Cerebellar cortex (tissue), 1 donor: ENCODE results near the gene SPNS2.

Experiments used
- DNase-seq: peaks from one replicate; pipeline ENCODE4 v3.0.0-alpha.2; 2015; ENCODE audit warnings: low spot score

The SPNS2 gene

DNA sequence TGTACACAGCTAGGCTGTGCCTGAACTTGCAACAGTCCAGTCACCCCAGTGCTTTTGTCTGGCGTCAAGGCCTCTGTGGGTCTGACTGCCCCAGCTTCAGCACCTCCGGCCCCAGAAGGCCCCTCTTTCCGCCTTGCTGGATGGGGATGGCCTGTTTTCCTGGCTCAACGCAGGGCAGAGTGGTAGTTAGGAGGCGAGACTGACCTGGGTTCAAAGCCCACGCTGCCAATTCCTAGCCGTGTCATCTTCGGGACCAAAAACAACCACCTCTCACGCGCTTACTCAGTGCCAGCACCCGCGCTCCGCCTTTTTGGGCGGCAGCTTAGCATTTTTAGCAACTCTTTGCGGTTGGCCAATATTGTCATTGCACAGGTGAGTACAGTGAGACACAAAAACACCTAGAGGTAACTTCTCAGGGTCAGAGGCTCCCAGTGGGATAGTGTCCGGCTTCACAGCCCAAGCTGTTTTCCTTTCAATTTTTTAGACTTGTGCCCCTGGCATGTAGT is 51.9 kb downstream of the SPNS2 start:
- no peak for DNase-seq

DNA sequence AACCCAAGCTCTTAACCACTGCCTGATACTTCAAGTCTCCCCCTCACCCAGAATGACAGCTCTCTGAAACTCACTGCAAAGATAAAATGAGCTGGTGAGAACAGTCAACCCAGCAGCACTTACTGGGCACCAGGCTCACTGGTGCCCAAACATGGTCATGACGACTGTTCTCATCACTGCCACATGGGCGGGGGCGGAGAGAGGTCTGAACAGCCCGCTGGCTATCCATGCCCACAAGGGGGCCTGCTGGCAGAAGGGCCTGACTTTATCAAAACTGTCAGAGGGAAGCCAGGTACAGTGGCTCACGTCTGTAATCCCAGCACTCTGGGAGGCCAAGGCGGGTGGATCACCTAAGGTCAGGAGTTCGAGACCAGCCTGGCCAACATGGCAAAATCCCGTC is 52.5 kb downstream of the SPNS2 start:
- no peak for DNase-seq

- no peak for DNase-seq
Observed at GRCh38 chr17:4551796-4552525, 53.3 kb downstream of the SPNS2 start.

DNA sequence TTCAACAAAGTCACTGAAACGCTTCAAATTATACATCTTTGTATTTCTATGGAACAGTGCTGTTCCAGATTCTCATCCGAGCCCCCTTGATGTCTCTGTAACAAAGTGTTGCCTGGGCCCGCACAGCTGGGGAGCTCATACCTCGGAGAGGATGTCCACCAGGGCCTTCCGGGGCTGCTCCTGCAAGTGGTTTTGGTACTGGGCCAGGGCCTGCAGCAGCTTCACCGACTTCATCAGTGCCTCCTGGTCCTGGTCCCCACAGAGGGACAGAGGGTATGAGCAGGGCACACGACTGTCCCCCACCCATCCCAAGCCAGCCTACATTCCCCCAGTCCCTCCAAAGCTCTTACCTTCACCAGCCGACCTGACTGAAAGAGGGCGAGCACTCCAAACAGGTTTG is 55.0 kb downstream of the SPNS2 start:
- no peak for DNase-seq

GRCh38 chr17:4554441-4554996 is 55.8 kb downstream of the SPNS2 start:
- DNase-seq: no peak

GRCh38 chr17:4554997-4555799 is 56.5 kb downstream of the SPNS2 start, which contains the start of gene MYBBP1A:
Gene MYBBP1A (minus strand): TSS chr17:4555384. CDS start chr17:4555324, 60 bp downstream.
- DNase-seq: peak; percentile 96

DNA sequence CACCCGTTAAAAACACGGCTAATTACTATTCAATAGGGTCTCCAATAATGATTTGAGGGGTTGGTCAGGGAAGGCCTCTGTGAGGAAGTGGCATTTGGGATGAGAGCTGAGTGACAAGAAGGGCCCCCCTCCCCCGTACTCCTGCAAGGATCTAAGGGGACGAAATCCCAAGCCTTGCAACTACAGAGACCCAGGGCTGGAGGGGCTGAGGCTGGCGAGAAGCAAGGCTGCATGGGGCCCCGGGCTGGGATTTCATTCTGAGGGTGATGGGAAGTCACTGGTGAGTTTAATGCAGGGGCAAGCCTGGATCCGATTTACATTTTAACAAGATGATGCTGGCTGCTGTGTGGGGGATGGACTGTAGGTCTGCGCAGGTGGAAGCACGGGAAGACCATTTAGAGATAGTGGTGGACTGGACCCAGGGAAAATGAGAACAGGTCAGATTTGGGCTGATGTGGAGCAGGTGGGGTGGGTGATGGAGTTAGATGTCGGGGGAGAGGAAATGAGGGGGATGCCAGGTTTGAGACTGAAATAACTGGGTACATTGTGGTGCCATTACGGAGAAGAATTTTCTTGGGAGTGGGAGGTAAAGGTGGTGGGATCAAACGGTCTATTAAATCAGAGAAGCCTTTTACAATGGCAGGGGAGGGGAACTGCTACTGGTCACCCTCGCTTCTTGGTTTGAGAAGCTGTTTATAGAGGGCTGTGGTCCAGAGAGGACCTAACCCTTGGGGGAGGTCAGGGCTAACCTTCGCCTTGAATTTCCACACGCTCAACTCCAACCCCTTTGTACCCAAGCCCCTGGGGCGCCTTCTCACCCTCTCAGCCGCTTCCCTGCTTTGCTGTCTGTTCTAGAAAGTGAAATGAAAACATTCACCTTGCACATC is 57.4 kb downstream of the SPNS2 start:
- DNase-seq: no peak

DNA sequence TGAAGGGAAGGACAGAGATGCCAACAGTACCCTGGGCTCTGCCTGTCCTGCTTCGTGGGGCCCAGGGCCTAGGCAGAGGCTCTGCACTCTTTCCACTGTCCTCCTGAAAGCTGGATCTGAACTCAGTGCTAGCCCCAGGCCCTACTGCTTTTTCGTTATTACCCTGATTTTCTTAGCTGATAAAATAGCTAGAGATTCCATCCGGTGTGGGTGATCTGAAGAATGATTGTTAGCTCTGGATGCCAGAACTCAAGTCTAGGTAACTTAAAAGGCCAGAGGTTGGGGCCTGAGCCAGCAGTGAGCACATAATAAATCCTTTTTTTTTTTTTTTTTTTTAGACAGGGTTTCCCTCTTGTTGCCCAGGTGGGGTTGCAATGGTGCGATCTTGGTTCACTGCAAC is 58.3 kb downstream of the SPNS2 start:
- no peak for DNase-seq

GRCh38 chr17:4557626-4558346 is 59.1 kb downstream of the SPNS2 start:
- no peak for DNase-seq

DNA sequence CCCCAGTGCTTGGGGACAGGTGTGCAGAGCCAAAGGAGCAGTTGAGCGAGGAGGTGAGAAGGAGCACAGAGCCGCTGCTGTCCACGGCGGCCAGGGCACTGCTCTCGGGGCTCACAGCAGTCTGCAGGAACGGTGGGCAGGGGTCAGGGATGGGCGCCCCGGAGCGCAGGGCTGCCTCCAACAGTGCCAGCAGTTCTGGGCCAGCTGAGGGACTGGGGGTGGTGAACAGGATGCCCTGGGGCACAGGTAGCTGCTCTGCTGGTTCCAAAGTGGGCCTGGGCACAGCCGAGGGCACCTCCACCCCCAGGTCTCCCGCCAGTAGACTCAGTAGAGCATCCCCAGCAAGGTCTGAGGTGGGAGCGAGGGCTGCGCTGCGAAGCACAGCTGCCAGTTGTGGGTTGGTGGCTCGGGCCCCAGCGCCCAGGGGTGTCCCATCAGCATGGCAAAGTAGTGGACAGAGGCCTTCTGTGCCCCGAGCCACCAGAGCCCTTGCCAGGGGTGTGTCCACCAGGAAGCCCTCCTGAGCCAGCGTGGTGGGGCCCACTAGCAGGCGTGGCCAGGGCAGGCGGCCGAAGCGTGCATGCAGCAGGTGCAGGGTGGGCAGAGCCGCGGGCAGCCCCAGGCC is 59.8 kb downstream of the SPNS2 start:
- no peak for DNase-seq

DNA sequence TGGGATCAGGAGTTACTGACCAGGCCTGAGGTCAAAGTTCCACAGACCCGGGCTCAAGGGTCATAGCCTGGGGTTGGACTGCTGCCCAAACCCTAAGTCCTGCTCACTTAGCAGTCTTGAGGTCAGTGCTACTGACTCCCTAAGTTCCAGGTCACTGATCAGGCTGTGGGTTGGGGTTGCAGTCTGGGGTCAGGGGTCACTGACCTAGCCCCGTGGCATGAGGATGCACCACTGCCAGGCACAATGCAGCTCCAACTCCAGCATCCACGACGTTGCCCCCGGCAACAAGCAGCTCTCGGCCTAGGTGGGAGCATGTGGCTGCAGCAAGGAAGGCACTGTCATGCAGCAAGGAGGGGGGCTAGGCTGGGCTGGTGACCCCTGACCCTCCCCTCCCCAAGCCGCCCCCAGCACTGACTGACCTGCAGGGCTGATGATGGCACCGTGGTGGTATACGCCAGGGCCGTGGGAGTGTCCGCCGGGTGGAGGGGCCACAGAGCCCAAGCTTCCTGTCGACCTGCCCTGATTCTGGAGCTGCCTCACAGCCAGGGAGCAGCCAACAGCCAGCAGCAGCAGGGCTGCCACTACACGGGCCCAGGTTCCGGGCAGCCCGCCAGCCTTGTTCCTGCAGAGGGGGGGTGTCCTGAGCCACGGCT is 60.6 kb downstream of the SPNS2 start:
- no peak for DNase-seq

DNA sequence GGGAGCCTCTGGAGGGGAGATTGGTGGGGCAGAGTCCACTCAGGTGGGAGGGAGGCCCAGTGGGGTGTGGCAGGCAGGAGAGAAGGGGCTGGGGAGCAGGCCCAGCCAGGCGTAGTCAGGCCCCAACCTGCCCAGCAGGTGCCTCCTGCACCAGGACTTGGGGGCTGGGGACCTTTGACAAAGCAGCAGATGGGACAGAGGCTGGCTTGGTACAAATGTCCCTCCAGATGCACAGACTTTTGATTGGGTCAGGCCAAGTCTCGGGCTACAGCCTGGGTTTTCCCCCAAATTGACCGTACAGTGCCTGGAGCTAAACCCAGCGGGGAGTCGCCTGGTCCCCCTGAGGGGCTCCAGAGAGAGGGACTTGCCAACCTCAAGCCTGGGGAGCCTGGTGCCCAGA is 61.3 kb downstream of the SPNS2 start:
- no peak for DNase-seq

DNA sequence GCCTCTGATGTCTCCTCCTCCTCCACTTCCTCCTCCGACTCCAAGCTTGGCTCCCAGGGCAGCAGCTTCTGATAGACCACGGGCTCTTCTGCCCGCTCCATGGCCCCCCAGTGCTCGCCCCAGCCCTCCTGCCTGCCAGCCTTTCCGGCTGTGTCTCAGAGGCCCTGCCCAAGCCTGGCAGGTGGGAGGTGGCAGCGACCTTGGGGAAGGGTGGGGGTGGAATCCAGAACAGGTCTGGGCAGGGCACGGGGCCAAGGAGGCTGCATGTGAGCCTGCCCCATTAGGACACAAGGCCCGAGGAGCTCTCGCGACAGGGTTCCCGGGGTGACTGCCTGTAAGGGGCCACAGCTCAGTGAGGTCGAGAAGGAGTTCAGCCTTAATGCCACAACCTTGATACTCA is 61.7 kb downstream of the SPNS2 start, which contains the start of gene GGT6:
TSS of gene GGT6 (minus strand) at position 157 of the 400 bp plus-strand sequence. CDS start at position 101, 56 bp downstream.
- no peak for DNase-seq

DNA sequence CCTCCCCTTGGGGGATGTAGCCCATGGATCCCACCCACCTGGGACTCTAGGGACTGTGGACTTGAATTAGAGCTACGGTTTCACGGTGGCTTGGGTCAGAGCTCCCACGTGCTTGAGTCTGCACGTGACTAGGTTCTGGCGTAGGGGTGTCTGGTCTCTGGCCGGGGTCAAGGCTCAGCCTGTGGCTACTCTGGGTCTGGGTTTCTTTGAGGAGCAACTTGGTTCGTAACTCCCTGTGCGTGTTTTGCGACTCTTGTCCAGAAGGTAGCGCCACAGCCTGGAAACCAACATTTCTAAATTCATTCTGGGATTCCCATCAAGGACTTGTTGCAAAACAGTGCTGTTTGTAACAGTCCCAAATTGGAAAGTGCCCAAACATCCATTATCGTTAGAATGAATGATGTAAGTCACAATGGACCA is 62.2 kb downstream of the SPNS2 start:
- no peak for DNase-seq

- no peak for DNase-seq
Observed at GRCh38 chr17:4562015-4562969, 63.6 kb downstream of the SPNS2 start.

DNA sequence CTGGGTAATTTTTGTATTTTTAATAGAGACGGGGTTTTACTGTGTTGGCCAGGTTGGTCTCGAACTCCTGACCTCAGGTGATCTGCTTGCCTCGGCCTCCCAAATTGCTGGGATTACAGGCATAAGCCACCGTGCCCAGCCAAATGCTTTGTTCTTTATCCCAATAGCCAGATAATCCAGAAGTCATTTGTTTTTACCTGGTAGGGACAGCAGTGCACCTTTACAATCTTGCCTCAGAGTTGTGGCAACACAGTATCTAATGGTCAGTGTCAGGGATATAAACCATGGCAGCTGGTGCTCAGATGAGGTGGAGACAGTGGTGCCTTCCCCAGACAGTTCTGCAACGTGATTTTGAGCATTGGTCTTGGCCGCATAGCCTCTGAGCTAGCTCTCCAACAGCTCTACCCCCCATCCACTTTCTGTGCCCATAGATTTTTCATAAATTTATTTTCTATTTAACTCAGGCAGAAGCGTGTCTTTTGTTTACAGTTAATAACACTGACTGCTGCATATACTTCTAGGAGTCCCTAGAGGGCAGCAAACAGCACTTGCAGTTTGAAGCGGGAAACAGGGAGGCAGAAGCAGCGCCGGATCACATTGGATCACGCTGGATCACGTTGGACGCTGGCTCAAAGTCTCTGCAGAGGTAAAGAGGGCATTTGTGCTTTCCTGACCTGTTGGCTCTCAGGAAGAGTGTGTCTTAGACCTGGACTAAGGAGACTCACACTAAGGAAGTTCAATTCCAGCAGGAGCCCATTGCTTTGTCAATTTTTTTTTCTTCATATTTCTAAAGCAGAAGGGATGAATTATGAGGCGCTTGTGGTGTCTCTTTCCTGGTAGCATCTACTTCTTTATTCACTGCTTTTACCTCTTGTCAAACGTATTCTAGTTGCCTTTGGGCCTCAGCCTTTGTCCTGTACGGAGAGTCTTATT is 66.8 kb downstream of the SPNS2 start:
- DNase-seq: peak; percentile 87

DNA sequence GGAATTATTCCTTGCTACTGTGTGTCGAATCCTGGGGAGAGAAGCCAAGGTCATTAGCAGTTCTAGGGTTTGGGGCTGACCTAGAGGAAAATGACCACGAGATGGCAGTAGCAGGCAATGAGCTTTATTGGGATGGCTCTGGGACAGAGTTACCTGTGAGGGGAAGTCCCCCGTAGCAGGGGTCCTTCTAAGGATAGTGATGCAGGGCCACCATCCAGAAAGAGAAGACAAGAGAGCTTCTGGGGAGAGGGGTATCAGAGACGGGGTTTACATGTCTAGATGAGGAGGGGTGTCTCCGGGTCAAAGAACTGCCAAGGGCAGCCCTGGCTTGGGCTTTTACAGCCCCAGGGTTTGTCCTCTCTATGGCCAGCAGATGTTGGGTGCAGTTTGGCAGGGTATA is 68.1 kb downstream of the SPNS2 start:
- peak; percentile 83 for DNase-seq

- no peak for DNase-seq
Observed at GRCh38 chr17:4569591-4569990, 70.9 kb downstream of the SPNS2 start.
